CD8-positive, alpha-beta memory T cell (primary cell): Measurements from ENCODE around the gene CALHM1. TPM values are rescaled to one million over a fixed set of nuclear protein-coding genes. Genes with fewer than 3 reads are reported as not detected.
A peak's percentile ranks its signal among the peaks of the same experiment; 100 is the strongest.

Experiments
- CTCF ChIA-PET: fragments of 350-600 bp; sonication (Branson Sonifier 250); formaldehyde crosslinking; loops from one replicate; lab custom pipeline; 2021; ENCODE audit warnings: antibody characterized with exemption; lab: Charles Lee
- POLR2A ChIA-PET: fragments of 350-600 bp; sonication (Branson Sonifier 250); formaldehyde crosslinking; loops from one replicate; lab custom pipeline; 2021; ENCODE audit warnings: antibody characterized with exemption; lab: Charles Lee
- DNase-seq, 5 donors: peaks; one replicate each; pipeline versions ENCODE4 v3.0.0 to v3.0.0-alpha.2; 2020 to 2022; ENCODE audit warnings: mixed read lengths in 1 of 5
- H3K27ac ChIP-seq: one replicate; pipeline ENCODE4 v1.7.0; 2013; ENCODE audit warnings: low read depth, mild to moderate bottlenecking, low read length, moderate library complexity
- H3K27me3 ChIP-seq: 2 replicates; pipeline ENCODE4 v1.7.0; 2013; ENCODE audit warnings: low read length, mild to moderate bottlenecking; ENCODE audit not compliant: insufficient read depth, poor library complexity, severe bottlenecking
- H3K36me3 ChIP-seq: 2 replicates; pipeline ENCODE4 v1.7.0; 2013; ENCODE audit warnings: mild to moderate bottlenecking, low read length, moderate library complexity; ENCODE audit not compliant: insufficient read depth
- H3K4me1 ChIP-seq: 2 replicates; pipeline ENCODE4 v1.7.0; 2013; ENCODE audit warnings: mild to moderate bottlenecking, low read length, moderate library complexity; ENCODE audit not compliant: insufficient read depth
- H3K4me3 ChIP-seq: 2 replicates; pipeline ENCODE4 v1.7.0; 2013; ENCODE audit warnings: mild to moderate bottlenecking, low read length
- H3K9me3 ChIP-seq: 2 replicates; pipeline ENCODE4 v1.7.0; 2013; ENCODE audit warnings: mild to moderate bottlenecking, low read length
- H3K27ac Mint-ChIP-seq, 8 donors: one replicate each; pipeline ENCODE4 v1.8.0; 2020 to 2021; ENCODE audit warnings: mixed read lengths in 8 of 8, mild to moderate bottlenecking in 6 of 8, inconsistent platforms in 3 of 8, moderate library complexity in 3 of 8
- H3K27me3 Mint-ChIP-seq, 2 donors: one replicate each; pipeline ENCODE4 v1.8.0; 2020 to 2021; ENCODE audit warnings: mixed read lengths in 2 of 2, mild to moderate bottlenecking in 1 of 2, moderate library complexity in 1 of 2
- H3K36me3 Mint-ChIP-seq, 3 donors: one replicate each; pipeline ENCODE4 v1.8.0; 2020 to 2021; ENCODE audit warnings: mixed read lengths in 3 of 3, inconsistent platforms in 1 of 3, mild to moderate bottlenecking in 1 of 3
- H3K4me1 Mint-ChIP-seq, 3 donors: one replicate each; pipeline ENCODE4 v1.8.0; 2020 to 2021; ENCODE audit warnings: mixed read lengths in 3 of 3, inconsistent platforms in 1 of 3, mild to moderate bottlenecking in 1 of 3
- H3K4me3 Mint-ChIP-seq, 7 donors: one replicate each; pipeline ENCODE4 v1.8.0; 2020 to 2021; ENCODE audit warnings: mixed read lengths in 7 of 7, mild to moderate bottlenecking in 6 of 7, moderate library complexity in 4 of 7, inconsistent platforms in 2 of 7
- H3K9me3 Mint-ChIP-seq, 5 donors: one replicate each; pipeline ENCODE4 v1.8.0; 2020 to 2022; ENCODE audit warnings: mixed read lengths in 5 of 5, mild to moderate bottlenecking in 3 of 5, moderate library complexity in 2 of 5, inconsistent platforms in 1 of 5
- polyA plus RNA-seq: library from polyadenylated mRNA; unstranded; fragments of 300-500 nt; fragmentation: Illumina TruSeq; gene quantifications from one replicate; pipeline ENCODE4 v1.2.3, GENCODE V29; 2021
- total RNA-seq, 2 experiments: library from RNA; stranded (reverse); gene quantifications; one replicate each; pipeline ENCODE4 v1.2.3, GENCODE V29; 2021

The CALHM1 gene
- total and polyA plus RNA-seq, 3 experiments from 2014 or later = not detected

DNA sequence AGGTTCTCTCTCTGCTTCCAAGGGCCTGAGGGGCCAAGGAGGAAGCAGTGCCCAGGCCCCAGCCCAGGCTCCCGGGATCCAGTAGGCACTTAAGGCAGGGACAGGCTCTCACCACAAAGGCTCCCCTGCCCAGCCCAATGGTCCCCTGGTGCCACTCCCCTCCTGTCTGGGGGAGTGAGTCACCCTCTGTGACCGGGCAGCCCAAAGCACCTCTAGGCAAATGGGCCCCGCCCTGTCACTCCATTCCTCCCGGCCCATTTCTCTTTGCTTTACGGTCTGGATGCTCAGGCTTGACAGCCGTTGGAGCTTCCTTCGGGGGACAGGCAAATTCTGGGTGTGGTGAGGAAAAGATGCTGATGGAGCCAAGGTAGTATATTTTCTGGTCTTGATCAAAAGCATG is 20.4 kb upstream of the CALHM1 start, which contains the start of gene CALHM3:
Gene CALHM3 (minus strand): TSS at position 106 of the 400 bp plus-strand sequence. CDS start 208 bp downstream, outside the sequence.
- CTCF ChIA-PET = interaction anchor here (1.5 to 5.4 kb wide), 2 partner anchors 13 to 63 kb away, joined by 4 to 48 read pairs; no protein-coding TSS in a partner anchor
- POLR2A ChIA-PET = no interaction called here
- no peaks in the 10 kb centered on the region for H3K9me3 Mint-ChIP-seq
- DNase-seq = no peak
- no peak within 1 kb of the TSS for H3K27ac ChIP-seq
- no peaks in the 10 kb centered on the region for H3K27me3 ChIP-seq
- peak within 1 kb of the TSS in 3 of 8 donors; percentile 5 to 35 (median 8) for H3K27ac Mint-ChIP-seq
- no peaks in the 10 kb centered on the region for H3K4me1 ChIP-seq
- peaks cover 0 to under 1% (median 0%) of the 10 kb centered on the region in 3 donors for H3K36me3 Mint-ChIP-seq
- no peaks in the 10 kb centered on the region for H3K36me3 ChIP-seq
- H3K4me3 Mint-ChIP-seq = no peak within 1 kb of the TSS
- H3K4me1 Mint-ChIP-seq = peaks cover 10 to 22% (median 14%) of the 10 kb centered on the region in 3 donors
- no peaks in the 10 kb centered on the region for H3K27me3 Mint-ChIP-seq
- H3K9me3 ChIP-seq = no peaks in the 10 kb centered on the region
- H3K4me3 ChIP-seq = no peak within 1 kb of the TSS

DNA sequence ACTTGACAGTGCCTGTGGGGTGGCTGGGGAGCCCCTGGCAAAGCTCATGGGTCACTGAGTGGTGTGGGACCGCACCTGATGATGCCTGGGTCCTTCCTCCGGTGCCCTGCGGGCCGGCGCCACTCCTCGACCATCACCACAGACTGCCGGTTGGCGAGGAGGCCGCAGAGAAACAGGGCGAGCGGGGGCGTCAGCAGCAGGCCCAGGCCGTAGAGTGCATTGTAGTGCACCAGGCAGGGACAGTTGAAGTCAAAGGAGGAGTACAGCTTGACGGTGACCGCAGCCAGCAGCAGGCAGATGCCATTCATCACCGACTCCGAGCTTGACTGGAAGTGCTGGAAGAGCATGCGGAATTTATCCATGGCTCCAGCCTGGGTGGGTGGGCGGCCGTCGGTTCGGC is 20.0 kb upstream of the CALHM1 start:
- Mint-ChIP-seq H3K4me3 (no peak overlapping the region), H3K4me1 (peaks cover 10 to 26% (median 17%) of the 10 kb centered on the region in 3 donors), H3K9me3 (no peaks in the 10 kb centered on the region), H3K27ac (no peak overlapping the region), H3K27me3 (no peaks in the 10 kb centered on the region), H3K36me3 (peaks cover 0 to 2% (median 0%) of the 10 kb centered on the region in 3 donors)
- ChIA-PET CTCF (interaction anchor here (1.3 to 5.4 kb wide), 3 partner anchors 14 to 62 kb away, joined by 3 to 48 read pairs (median 4); no protein-coding TSS in a partner anchor), POLR2A (no interaction called here)
- no peak for DNase-seq
- Histone ChIP-seq H3K4me1 (no peaks in the 10 kb centered on the region), H3K27ac (no peak overlapping the region), H3K4me3 (no peak overlapping the region), H3K9me3 (no peaks in the 10 kb centered on the region), H3K36me3 (no peaks in the 10 kb centered on the region), H3K27me3 (no peaks in the 10 kb centered on the region)

DNA sequence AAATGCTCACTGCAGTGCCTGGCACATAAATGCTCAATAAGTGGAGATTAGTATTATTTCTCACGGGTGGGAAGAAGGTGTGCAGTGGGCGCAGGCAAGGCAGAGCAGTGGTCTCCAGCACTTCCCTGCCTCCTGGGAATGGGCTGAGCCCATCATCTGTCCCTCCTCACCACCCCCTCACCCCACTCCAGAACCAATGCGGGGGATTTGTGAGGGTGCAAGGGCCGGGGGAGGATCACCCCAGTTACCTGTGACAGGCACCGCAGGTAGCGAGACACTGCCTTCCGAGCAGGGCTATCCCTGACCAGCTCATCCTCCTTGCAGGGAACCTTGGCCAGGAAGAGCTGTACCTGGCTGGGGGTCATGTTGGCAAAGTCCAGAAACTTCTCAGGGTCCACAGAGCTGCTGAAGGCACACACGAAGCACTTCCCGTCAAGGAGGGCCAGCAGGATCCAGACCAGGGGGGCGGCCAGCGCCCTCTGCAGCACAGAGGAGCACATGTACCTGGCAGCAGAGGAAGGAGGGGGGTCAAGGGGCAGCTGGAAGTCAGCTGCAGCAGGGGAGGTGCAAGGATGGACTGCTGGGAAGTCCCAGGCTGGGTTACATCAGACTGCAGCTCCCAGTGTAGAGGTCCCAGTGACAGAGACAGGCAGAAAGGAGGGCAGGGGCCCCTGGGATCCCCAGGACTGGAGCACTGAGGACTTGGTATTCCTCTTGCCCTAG is 17.5 kb upstream of the CALHM1 start:
- H3K27ac ChIP-seq = no peak overlapping the region
- ChIA-PET CTCF (interaction anchor here (0.6 to 5.4 kb wide), 8 partner anchors 9 to 60 kb away, joined by 3 to 48 read pairs (median 6); partner anchors contain the start of gene CALHM2), POLR2A (no interaction called here)
- H3K36me3 ChIP-seq = no peaks in the 10 kb centered on the region
- no peak overlapping the region for H3K4me3 Mint-ChIP-seq
- H3K27me3 Mint-ChIP-seq = no peaks in the 10 kb centered on the region
- no peak for DNase-seq
- H3K36me3 Mint-ChIP-seq = peaks cover 0 to 2% (median 0%) of the 10 kb centered on the region in 3 donors
- peak overlapping the region in 1 of 8 donors; percentile 51 for H3K27ac Mint-ChIP-seq
- no peaks in the 10 kb centered on the region for H3K27me3 ChIP-seq
- H3K9me3 Mint-ChIP-seq = no peaks in the 10 kb centered on the region
- H3K4me1 ChIP-seq = peaks cover 16% of the 10 kb centered on the region
- peaks cover 20 to 37% (median 28%) of the 10 kb centered on the region in 3 donors for H3K4me1 Mint-ChIP-seq
- H3K4me3 ChIP-seq = no peak overlapping the region
- no peaks in the 10 kb centered on the region for H3K9me3 ChIP-seq

DNA sequence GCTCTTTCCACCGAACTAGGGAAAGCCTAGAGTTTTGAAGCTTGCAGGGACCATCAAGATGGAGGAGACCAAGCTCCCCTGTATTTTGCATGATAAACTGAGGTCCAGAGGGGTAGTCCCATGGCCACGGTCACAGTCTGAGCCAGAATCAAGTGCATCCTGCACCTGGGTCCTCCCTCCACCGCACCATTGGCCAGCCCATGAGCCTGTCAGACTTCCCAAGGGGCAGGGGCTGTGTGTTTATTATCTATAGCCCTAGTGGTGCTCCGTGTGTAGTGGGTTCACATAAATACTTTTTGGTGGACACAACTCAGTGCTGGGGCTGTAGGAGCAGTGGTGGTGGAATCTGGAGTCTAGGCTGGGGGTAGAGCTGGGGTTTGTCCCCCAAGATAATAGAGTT is 16.7 kb upstream of the CALHM1 start:
- H3K9me3 Mint-ChIP-seq = no peaks in the 10 kb centered on the region
- peak overlapping the region in 2 of 8 donors; percentile 50 to 56 for H3K27ac Mint-ChIP-seq
- H3K4me1 Mint-ChIP-seq = peaks cover 28 to 44% (median 35%) of the 10 kb centered on the region in 3 donors

DNA sequence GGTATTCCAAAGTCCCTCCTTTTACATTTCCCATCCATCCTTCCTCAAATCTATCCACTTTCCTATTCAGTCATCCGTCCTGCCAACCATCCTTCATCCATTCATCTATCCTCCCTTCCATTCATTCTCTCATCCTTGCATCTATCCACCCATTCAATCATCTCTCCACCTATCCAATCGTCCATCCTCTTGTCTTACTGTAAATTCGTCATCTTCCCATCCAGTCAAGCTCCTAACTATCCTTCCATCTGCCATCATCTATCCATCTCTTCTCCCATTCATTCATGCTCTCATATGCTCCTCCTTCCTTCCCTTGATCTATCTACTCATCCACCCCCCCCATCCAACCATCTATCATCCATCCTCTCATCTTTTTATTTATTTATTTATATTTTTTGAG is 15.4 kb upstream of the CALHM1 start:
- Mint-ChIP-seq H3K36me3 (peaks cover 0 to 2% (median 0%) of the 10 kb centered on the region in 3 donors), H3K27ac (peak overlapping the region in 6 of 8 donors; percentile 0 to 96 (median 58)), H3K27me3 (no peaks in the 10 kb centered on the region), H3K4me3 (peak overlapping the region in 2 of 7 donors; percentile 8 to 34), H3K4me1 (peaks cover 41 to 58% (median 47%) of the 10 kb centered on the region in 3 donors), H3K9me3 (no peaks in the 10 kb centered on the region)
- POLR2A ChIA-PET = no interaction called here
- no peaks in the 10 kb centered on the region for H3K36me3 ChIP-seq
- H3K9me3 ChIP-seq = no peaks in the 10 kb centered on the region
- no peak overlapping the region for H3K27ac ChIP-seq
- H3K27me3 ChIP-seq = no peaks in the 10 kb centered on the region
- no peak for DNase-seq
- peaks cover 31% of the 10 kb centered on the region for H3K4me1 ChIP-seq
- CTCF ChIA-PET = interaction anchor here (4.1 kb wide), 1 partner anchor 22 kb away, joined by 30 read pairs; the partner anchor contains the start of gene CALHM2
- H3K4me3 ChIP-seq = no peak overlapping the region

More for the DNA sequence above, 16.7 kb upstream of the CALHM1 start:
- no peaks in the 10 kb centered on the region for H3K27me3 ChIP-seq
- H3K9me3 ChIP-seq = no peaks in the 10 kb centered on the region
- no peak overlapping the region for H3K4me3 Mint-ChIP-seq
- no peak overlapping the region for H3K4me3 ChIP-seq
- H3K27ac ChIP-seq = no peak overlapping the region
- H3K4me1 ChIP-seq = peaks cover 24% of the 10 kb centered on the region
- peaks cover 0 to 2% (median 0%) of the 10 kb centered on the region in 3 donors for H3K36me3 Mint-ChIP-seq
- H3K36me3 ChIP-seq = no peaks in the 10 kb centered on the region
- ChIA-PET CTCF (interaction anchor here (0.9 to 5.4 kb wide), 6 partner anchors 8 to 59 kb away, joined by 3 to 48 read pairs (median 10); partner anchors contain the start of gene CALHM2), POLR2A (interaction anchor here (0.6 kb wide), 1 partner anchor 41 kb away, joined by 3 read pairs; no protein-coding TSS in a partner anchor)
- H3K27me3 Mint-ChIP-seq = no peaks in the 10 kb centered on the region
- no peak for DNase-seq

DNA sequence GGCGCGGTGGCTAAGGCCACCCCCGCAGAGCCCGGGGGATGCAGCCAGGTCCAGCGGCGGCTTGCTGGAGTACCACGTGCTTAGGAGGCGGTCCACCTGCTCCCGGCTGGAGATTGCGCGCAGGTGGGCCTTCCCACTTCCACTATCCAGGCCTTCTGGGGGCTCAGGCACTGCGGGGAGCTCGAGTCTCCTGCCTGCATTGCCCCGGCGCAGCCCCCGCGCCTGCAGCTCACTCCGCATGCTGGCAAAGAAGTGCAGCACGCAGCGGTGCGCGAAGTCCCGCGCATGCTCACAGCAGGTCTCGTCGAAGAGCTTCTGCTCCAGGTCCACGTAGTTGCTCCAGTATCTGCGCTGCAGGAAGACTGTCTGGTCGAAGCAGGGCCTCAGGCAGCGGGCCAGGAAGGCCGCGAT is 14.6 kb upstream of the CALHM1 start:
- POLR2A ChIA-PET = interaction anchor here (0.5 to 4.5 kb wide), 3 partner anchors 11 to 111 kb away, joined by 6 to 25 read pairs (median 8); partner anchors contain the start of gene CALHM2

DNA sequence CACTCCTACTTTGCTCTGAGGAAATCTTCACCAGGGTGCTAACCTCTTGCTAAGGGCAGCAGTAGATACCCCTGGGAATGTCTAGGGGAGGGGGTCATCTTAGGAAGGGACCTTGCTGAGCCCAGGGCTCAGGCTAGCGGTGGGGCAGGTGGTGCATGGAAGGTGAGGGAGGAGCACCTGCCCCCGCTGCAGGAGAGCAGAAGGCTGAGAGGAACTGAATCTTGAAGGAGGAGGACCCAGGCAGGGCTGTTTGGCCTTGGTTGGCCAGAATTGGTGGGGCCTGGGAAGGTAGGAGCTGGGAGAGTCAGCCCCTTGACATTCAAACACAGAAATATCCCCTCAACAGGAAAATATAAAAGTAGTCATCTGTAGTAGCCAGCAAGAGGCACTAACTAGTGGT is 13.3 kb upstream of the CALHM1 start:
- H3K4me1 Mint-ChIP-seq = peaks cover 45 to 72% (median 55%) of the 10 kb centered on the region in 3 donors
- POLR2A ChIA-PET = interaction anchor here (0.9 to 4.5 kb wide), 3 partner anchors 9 to 21 kb away, joined by 3 to 25 read pairs (median 5); partner anchors contain the start of gene CALHM2
- DNase-seq = no peak
- H3K4me3 Mint-ChIP-seq = peak overlapping the region in 5 of 7 donors; percentile 77 to 88 (median 80)
- Histone ChIP-seq H3K4me1 (peaks cover 31% of the 10 kb centered on the region), H3K4me3 (no peak overlapping the region), H3K27ac (no peak overlapping the region), H3K27me3 (no peaks in the 10 kb centered on the region), H3K9me3 (no peaks in the 10 kb centered on the region), H3K36me3 (no peaks in the 10 kb centered on the region)
- H3K27me3 Mint-ChIP-seq = no peaks in the 10 kb centered on the region
- CTCF ChIA-PET = interaction anchor here (1.1 to 3.0 kb wide), 4 partner anchors 9 to 55 kb away, joined by 3 to 15 read pairs (median 11); partner anchors contain the start of gene CALHM2
- H3K36me3 Mint-ChIP-seq = peaks cover 0 to 2% (median 0%) of the 10 kb centered on the region in 3 donors
- peak overlapping the region; percentile 78 to 98 (median 94) for H3K27ac Mint-ChIP-seq
- no peaks in the 10 kb centered on the region for H3K9me3 Mint-ChIP-seq

More for the DNA sequence above, 14.6 kb upstream of the CALHM1 start:
- peaks cover 31% of the 10 kb centered on the region for H3K4me1 ChIP-seq
- Mint-ChIP-seq H3K27ac (peak overlapping the region in 3 of 8 donors; percentile 17 to 93 (median 64)), H3K9me3 (no peaks in the 10 kb centered on the region), H3K27me3 (no peaks in the 10 kb centered on the region), H3K4me1 (peaks cover 41 to 62% (median 50%) of the 10 kb centered on the region in 3 donors), H3K4me3 (peak overlapping the region in 1 of 7 donors; percentile 54), H3K36me3 (peaks cover 0 to 2% (median 0%) of the 10 kb centered on the region in 3 donors)
- no peaks in the 10 kb centered on the region for H3K27me3 ChIP-seq
- DNase-seq = no peak
- no peaks in the 10 kb centered on the region for H3K36me3 ChIP-seq
- H3K27ac ChIP-seq = no peak overlapping the region
- H3K9me3 ChIP-seq = no peaks in the 10 kb centered on the region
- CTCF ChIA-PET = interaction anchor here (2.5 to 3.0 kb wide), 2 partner anchors 22 to 56 kb away, joined by 13 to 15 read pairs; partner anchors contain the start of gene CALHM2
- H3K4me3 ChIP-seq = no peak overlapping the region
